Small intestine (tissue), 7 donors: Measurements from ENCODE around the gene CD74. TPM values are rescaled to one million over a fixed set of nuclear protein-coding genes. Genes with fewer than 3 reads are reported as not detected.

ENCODE experiments used
- DNase-seq, 2 donors: peaks; one replicate each; pipeline versions ENCODE4 v3.0.0 to v3.0.0-alpha.2; 2013
- FAIRE-seq: peaks from 2 replicates; lab custom pipeline; 2012; peaks lifted over from hg19 to GRCh38; lab: Jason Lieb, UNC
- H3K27ac ChIP-seq, 3 donors: one replicate each; pipeline ENCODE4 v1.5.1; 2013; ENCODE audit warnings: low read length in 2 of 3, mild to moderate bottlenecking in 2 of 3, control low read depth in 1 of 3, inconsistent platforms in 1 of 3, low read depth in 1 of 3, moderate library complexity in 1 of 3
- H3K27me3 ChIP-seq, 3 donors: one replicate each; pipeline ENCODE4 v1.6.1; 2013; ENCODE audit warnings: low read length in 3 of 3, inconsistent platforms in 1 of 3; ENCODE audit not compliant: control insufficient read depth in 3 of 3, insufficient read depth in 3 of 3
- H3K36me3 ChIP-seq, 3 donors: one replicate each; pipeline ENCODE4 v1.6.1; 2013; ENCODE audit warnings: low read length in 3 of 3, inconsistent platforms in 1 of 3, low read depth in 1 of 3, mild to moderate bottlenecking in 1 of 3, moderate library complexity in 1 of 3; ENCODE audit not compliant: control insufficient read depth in 3 of 3, insufficient read depth in 2 of 3
- H3K4me1 ChIP-seq, 3 donors: one replicate each; pipeline ENCODE4 v1.6.1; 2013; ENCODE audit warnings: low read length in 2 of 3, inconsistent platforms in 1 of 3, low read depth in 1 of 3, mild to moderate bottlenecking in 1 of 3, moderate library complexity in 1 of 3; ENCODE audit not compliant: control insufficient read depth in 3 of 3, insufficient read depth in 2 of 3
- H3K4me3 ChIP-seq, 3 donors: one replicate each; pipeline ENCODE4 v1.5.1; 2013; ENCODE audit warnings: low read length in 3 of 3, control low read depth in 1 of 3, inconsistent platforms in 1 of 3, low read depth in 1 of 3, mild to moderate bottlenecking in 1 of 3, moderate library complexity in 1 of 3
- H3K9me3 ChIP-seq, 2 donors: one replicate each; pipeline ENCODE4 v1.6.1; 2013; ENCODE audit warnings: low read depth in 1 of 2, low read length in 1 of 2; ENCODE audit not compliant: control insufficient read depth in 2 of 2, insufficient read depth in 1 of 2
- WGBS, 3 donors: extraction: QIAGEN DNeasy Blood & Tissue Kit; methylation state at CpG; one replicate each; pipeline ENCODE4 v1.1.7; 2013; 5-methylcytosine and 5-hydroxymethylcytosine counted together
- polyA plus RNA-seq, 4 donors: library from polyadenylated mRNA; stranded (reverse) in 3 of 4; unstranded in 1 of 4; fragments of 200-250 nt in 3 of 4; fragments of 120-200 nt in 1 of 4; gene quantifications; one replicate each; pipeline versions ENCODE4 v1.2.1 to v1.2.3, GENCODE V29; 2013
- donor health status: healthy with polysubstance abuse.
- donor health status: control.
- donor health status: control.
- donor health status: Bipolar disorder and iron deficiency.
- donor health status: healthy.

The CD74 gene
- polyA plus RNA-seq, 4 donors, result 288 to 939 (median 754) TPM

DNA sequence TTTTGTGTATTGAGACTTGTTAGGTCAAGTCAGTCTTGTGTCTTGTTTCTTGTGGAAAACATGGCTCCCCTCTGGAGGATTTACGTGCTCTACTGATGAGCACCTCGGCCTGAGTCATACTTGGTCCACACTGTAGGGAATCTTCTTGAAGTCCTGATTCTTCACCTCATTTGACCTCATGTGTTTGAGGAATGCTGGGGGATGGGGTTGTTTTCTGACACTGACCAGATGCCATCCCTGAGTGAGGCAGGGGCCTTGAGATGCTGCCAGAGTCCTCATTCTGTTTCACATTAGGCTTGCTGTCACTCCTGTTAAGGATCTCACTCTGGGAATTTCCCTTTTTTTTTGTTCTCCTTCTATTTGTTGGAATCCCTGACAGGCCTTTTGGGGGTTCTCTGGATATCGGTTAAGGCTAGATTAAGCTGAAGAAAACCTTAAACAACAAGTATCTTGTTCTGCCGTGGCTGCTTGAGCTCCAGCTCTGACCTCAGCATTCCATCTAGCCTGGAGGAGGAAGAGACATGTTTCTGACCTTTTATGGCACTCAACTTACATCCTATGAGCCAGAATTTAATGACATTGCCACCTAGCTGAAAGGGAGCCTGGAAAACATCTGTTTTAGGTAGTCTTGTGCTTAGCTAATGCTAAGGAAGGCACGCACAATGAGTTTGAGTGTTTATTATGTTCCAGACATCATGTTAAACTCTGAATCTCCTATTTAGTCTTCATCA is 34.6 kb downstream of the CD74 start:
- DNase-seq, result no peak
- H3K4me3 ChIP-seq, result no peak overlapping the region
- peaks cover 0 to 11% (median 0%) of the 10 kb centered on the region in 3 donors for H3K4me1 ChIP-seq
- no peaks in the 10 kb centered on the region for H3K9me3 ChIP-seq
- no peaks in the 10 kb centered on the region for H3K27me3 ChIP-seq
- H3K36me3 ChIP-seq, result peaks cover 25 to 98% (median 28%) of the 10 kb centered on the region in 3 donors
- WGBS, 3 donors, result 80 to 90% (median 89%) methylated on average over 5 of the region's 5 CpGs
- H3K27ac ChIP-seq, result no peak overlapping the region
- no peak for FAIRE-seq

DNA sequence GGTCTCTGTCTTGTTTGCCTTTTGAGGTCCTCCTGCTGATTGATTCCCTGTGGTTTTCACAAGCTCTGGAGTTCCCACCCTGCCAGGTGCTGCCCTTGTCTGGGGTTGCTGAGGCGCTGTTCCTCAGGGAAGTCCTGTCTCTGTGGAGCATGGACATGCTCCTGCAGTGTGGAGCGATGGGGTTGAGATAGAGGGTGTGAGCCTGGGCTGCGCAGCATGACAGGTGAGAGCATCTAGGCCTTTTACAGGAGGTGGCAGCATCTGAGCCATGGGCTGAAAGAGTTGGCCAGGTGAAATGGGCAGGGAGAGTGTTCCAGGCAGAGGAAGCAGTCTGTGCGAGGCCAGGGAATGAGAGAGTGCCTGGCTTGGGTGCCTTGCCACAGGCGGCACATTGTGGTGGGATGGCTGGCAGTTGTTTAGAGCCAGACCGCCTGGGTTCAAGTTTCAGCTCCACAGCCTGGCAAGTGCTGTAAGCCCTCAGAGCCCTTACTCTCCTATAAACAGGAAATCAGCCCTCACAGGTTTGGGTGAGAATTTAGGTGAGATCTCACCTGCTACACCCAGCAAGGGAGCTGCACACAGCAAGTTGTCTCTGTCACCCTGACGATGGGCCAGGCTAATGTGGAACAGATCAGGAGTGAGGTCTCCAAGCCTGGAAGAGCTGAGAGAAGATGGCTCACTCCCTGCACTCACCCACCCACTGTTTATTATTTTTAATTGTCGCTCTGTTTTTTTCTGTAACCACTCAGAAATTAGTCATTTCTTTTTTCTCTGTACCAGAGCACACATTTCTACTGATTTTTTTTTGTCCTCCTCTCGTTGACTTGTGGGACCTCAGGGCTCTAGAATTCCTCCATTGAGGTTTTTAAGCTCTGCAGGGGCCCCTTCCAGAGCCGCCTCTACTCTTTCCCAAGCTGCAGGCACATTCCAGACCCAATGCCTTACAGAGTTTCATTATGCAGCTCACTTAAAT is 35.6 kb downstream of the CD74 start:
- Histone ChIP-seq H3K4me3 (no peak overlapping the region), H3K36me3 (peaks cover 29 to 98% (median 33%) of the 10 kb centered on the region in 3 donors)
- FAIRE-seq, result no peak

DNA sequence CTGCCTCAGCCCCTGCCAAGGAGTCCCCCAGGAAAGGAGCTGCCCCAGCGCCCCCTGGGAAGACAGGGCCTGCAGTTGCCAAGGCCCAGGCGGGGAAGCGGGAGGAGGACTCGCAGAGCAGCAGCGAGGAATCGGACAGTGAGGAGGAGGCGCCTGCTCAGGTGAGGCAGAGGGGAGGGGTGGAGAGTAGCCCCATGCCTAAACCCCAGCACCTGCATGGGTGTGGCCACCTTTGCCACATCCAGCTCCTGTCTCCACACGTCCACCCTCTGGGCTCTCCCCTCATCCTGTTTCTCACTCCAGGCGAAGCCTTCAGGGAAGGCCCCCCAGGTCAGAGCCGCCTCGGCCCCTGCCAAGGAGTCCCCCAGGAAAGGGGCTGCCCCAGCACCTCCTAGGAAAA is 38.1 kb downstream of the CD74 start:
- Histone ChIP-seq H3K4me1 (peaks cover 0 to 11% (median 0%) of the 10 kb centered on the region in 3 donors), H3K4me3 (no peak overlapping the region), H3K27ac (peak overlapping the region in 1 of 3 donors; percentile 69), H3K9me3 (no peaks in the 10 kb centered on the region), H3K36me3 (peaks cover 30 to 98% (median 38%) of the 10 kb centered on the region in 3 donors), H3K27me3 (no peaks in the 10 kb centered on the region)
- DNase-seq (no peak), FAIRE-seq (no peak)
- 96 to 97% (median 96%) methylated on average over 11 of the region's 11 CpGs for WGBS, 3 donors

More for the DNA sequence above, 35.6 kb downstream of the CD74 start:
- H3K27me3 ChIP-seq, result no peaks in the 10 kb centered on the region
- H3K9me3 ChIP-seq, result no peaks in the 10 kb centered on the region
- WGBS, 3 donors, result 70 to 90% (median 83%) methylated on average over 10 of the region's 10 CpGs
- no peak for DNase-seq
- H3K4me1 ChIP-seq, result peaks cover 0 to 11% (median 0%) of the 10 kb centered on the region in 3 donors
- H3K27ac ChIP-seq, result no peak overlapping the region

DNA sequence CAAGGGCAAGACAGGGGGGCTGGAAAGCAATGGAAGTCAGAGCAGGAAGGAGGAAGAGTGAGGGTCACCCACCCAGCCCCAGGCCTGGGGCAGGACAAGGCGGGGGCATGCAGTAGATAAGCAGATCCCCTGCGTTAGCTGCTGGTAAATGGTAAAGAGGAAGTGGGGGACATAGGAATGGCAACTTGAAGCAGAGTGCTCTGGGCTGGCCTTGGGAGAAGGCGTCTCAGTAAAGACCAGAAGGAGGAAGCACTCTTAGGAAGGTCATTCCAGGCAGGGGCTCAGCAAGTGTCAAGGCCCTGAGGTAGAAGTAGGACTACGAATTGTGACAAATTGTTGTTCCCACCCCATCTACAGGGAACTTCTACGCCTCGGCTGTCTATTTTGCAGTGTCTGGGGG is 40.1 kb downstream of the CD74 start:
- no peaks in the 10 kb centered on the region for H3K9me3 ChIP-seq
- H3K4me3 ChIP-seq, result no peak overlapping the region
- 90 to 96% (median 93%) methylated on average over 6 of the region's 6 CpGs for WGBS, 3 donors
- no peaks in the 10 kb centered on the region for H3K27me3 ChIP-seq
- H3K36me3 ChIP-seq, result peaks cover 32 to 95% (median 32%) of the 10 kb centered on the region in 3 donors
- no peak for FAIRE-seq
- H3K27ac ChIP-seq, result no peak overlapping the region
- peaks cover 0 to 11% (median 0%) of the 10 kb centered on the region in 3 donors for H3K4me1 ChIP-seq
- DNase-seq, result no peak

DNA sequence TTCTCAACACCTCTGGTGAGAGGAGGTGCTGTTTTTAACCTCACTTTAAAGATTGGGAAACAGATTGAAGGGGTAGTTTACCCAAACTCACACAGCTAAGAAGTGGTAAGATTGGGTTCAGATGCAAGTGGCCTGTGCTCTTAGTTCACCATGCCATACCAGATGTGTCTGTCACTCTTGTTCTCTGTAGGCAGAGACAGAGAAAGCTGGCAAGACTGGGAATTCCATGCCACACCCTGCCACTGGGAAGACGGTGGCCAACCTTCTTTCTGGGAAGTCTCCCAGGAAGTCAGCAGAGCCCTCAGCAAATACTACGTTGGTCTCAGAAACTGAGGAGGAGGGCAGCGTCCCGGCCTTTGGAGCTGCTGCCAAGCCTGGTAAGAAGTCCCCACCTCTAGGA is 44.2 kb downstream of the CD74 start:
- 85 to 91% (median 87%) methylated on average over 4 of the region's 4 CpGs for WGBS, 3 donors
- no peak for DNase-seq
- Histone ChIP-seq H3K36me3 (peaks cover 28 to 82% (median 36%) of the 10 kb centered on the region in 3 donors), H3K27ac (no peak overlapping the region), H3K4me1 (peaks cover 0 to 5% (median 0%) of the 10 kb centered on the region in 3 donors), H3K9me3 (no peaks in the 10 kb centered on the region), H3K4me3 (no peak overlapping the region), H3K27me3 (no peaks in the 10 kb centered on the region)
- FAIRE-seq, result no peak

DNA sequence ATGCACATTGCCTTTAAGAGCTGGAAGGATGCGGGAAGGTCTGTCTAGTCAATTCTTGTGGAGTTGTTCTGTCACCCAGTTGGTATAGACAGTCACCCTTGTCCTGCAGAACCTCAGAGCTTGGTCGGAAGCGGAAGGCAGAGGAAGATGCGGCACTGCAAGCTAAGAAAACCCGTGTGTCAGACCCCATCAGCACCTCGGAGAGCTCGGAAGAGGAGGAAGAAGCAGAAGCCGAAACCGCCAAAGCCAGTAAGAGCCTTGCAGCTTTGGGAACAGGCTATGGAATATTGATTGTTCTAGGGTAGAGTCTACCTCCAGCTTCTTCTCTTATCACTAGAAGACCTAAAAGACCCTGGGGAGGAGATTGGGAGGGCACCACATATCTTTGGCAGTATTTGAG is 48.7 kb downstream of the CD74 start:
- no peak for FAIRE-seq

DNA sequence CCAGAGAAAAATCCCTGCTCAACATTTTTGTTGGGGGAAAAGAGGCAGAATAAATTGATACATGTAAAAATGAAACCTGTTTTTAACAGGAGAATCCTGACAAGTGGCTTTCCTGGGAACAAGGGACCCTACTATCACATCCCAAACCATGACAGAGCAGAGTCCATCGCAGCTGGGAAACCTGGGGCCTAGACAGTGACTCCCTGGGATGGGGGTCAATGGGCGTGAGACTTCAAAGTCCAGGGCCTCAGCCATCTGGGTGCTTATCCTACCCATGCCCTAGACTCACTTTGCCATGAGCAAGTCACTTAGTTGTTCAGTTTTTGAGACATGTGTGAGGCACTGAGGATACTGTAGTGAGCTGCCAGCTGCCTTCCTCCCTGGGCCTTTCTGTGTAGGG is 49.5 kb downstream of the CD74 start:
- Histone ChIP-seq H3K27ac (peak overlapping the region in 1 of 3 donors; percentile 2), H3K27me3 (no peaks in the 10 kb centered on the region), H3K4me1 (peaks cover 0 to 2% (median 0%) of the 10 kb centered on the region in 3 donors), H3K36me3 (peaks cover 8 to 62% (median 22%) of the 10 kb centered on the region in 3 donors), H3K9me3 (no peaks in the 10 kb centered on the region), H3K4me3 (no peak overlapping the region)
- 71 to 78% (median 74%) methylated on average over 2 of the region's 2 CpGs for WGBS, 3 donors
- no peak for FAIRE-seq
- DNase-seq, result peak in 1 of 2 donors; percentile 49

More for the DNA sequence above, 48.7 kb downstream of the CD74 start:
- no peak for DNase-seq
- WGBS, 3 donors, result 93 to 95% (median 94%) methylated on average over 9 of the region's 9 CpGs
- H3K27me3 ChIP-seq, result no peaks in the 10 kb centered on the region
- peaks cover 0 to 2% (median 0%) of the 10 kb centered on the region in 3 donors for H3K4me1 ChIP-seq
- H3K9me3 ChIP-seq, result no peaks in the 10 kb centered on the region
- peaks cover 11 to 67% (median 26%) of the 10 kb centered on the region in 3 donors for H3K36me3 ChIP-seq
- no peak overlapping the region for H3K27ac ChIP-seq
- no peak overlapping the region for H3K4me3 ChIP-seq

DNA sequence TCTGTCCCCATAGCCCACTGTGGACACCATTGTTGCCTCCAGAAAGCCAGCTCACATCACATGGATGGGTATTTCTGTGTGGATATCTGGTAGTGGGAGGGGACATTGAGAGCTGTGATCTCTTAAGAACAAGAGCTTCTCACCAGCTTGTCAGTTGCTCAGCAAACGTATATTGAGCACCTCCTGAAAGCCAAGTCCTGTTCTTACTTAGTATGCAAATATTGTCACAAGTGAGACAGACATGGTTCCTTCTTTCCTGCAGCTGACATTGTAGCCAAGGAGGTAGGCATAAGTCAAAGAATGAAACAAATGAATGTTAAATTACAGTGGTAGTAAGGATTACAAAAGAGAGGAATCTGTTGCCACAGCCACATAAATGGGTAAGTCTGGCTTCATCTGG is 51.4 kb downstream of the CD74 start:
- FAIRE-seq (no peak), DNase-seq (no peak)
- peaks cover 3 to 52% (median 14%) of the 10 kb centered on the region in 3 donors for H3K36me3 ChIP-seq
- no peak overlapping the region for H3K27ac ChIP-seq
- no peaks in the 10 kb centered on the region for H3K9me3 ChIP-seq
- 79 to 96% (median 83%) methylated on average over 1 of the region's 1 CpG for WGBS, 3 donors
- no peaks in the 10 kb centered on the region for H3K27me3 ChIP-seq
- no peak overlapping the region for H3K4me3 ChIP-seq
- peaks cover 0 to 12% (median 2%) of the 10 kb centered on the region in 3 donors for H3K4me1 ChIP-seq
